Activated naive CD4-positive, alpha-beta T cell treated with anti-CD3 and anti-CD28 coated beads, Interleukin-2, amount 50 U/mL, for 16 hours (primary cell): ENCODE results near the gene ZNF668.

ENCODE experiments used
- DNase-seq: peaks from one replicate; pipeline ENCODE4 v3.0.0-alpha.2; 2020

Gene ZNF668

DNA sequence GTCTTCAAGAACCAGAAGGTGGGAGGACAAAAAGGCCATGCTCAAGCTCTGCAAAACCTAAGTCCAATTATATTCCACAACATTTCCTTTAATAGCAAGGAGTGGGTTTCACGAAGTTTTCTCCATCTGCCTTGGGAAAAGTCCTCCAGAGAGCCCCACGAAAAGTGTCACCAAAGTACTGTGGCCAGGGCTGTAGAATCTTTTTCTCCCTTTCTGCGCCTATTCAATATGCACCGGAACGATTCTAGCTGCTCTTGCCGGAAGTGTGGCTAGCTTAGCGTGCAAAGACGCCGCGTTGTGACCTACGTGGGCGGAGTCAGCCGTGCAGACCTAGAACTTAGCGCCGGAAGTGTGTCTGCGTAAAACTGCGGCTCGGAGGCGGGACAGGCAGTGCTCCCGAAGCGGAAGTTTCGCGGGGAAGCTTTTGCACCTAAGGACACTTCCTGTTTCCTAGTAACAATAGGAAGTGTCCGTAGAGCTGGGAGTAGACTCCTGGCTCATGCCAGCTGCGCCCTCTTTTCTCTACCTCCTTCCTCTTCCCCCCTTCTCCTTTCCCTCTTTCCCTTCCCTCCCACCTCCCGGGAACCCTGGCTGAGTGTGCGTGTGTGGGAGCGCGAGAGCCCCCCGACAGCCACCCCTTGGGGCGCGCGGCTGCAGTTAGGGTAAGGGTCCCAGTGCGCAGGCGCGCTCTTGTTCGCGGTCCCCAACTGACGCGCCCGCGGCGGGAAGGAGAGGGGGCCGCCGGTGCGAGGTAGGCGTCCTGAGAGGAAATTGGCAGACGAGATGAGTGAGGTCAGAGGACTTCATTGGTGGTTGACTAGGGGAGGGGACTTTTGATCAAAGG, at the start of gene ZNF668, which contains the start of gene ZNF646:
TSS of gene ZNF668 (minus strand) at position 271 of the 844 bp plus-strand sequence. CDS start 9,781 bp downstream, outside the sequence.
TSS of gene ZNF646 (plus strand) at position 453 of the 844 bp plus-strand sequence. CDS start 1,903 bp downstream, outside the sequence.
- DNase-seq, result peak; percentile 98

GRCh38 chr16:31120129-31120528, 46.1 kb upstream of the ZNF668 start:
- no peak for DNase-seq

DNA sequence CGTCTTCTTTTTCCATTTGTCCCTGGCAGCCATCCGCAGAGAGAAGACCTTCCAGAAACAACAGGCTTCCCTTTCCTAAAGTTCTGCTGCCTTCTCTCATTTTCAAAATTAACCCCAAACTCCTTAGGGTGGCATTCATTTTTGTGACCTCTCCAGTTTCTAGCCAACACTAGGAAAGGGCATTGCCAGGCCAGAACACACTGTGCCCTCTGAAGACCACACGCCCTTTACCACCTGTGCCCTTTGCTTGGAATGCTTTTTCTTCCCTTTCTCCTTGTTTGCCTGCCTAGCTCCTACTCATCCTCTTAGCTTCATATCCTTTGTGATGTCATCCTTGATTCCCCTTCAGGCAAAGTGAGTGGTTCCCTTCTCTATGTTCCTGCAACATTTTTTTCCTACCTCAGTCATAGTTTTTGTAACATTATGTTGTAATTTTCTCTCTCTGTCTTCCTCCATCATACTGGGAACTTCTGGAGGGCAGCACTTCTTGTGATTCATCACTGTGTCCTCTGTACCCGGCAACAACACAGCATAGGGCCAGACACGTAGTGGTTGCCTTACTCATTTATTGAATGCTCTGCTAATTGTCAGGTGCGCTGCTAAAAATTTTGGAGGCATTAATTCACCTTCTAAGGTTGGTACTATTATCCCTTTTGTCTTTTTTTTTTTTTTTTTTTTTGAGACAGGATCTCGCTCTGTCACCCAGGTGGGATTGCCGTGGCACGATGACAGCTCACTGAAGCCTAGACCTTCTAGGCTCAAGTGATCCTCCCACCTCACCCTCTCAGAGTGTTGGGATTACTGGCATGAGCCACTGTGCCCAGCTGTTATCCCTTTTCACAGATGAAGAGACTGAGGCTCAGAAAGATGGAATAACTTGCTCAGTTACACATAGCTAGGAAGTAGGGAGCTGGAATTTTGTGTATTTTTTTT, 44.4 kb upstream of the ZNF668 start:
- no peak for DNase-seq

DNA sequence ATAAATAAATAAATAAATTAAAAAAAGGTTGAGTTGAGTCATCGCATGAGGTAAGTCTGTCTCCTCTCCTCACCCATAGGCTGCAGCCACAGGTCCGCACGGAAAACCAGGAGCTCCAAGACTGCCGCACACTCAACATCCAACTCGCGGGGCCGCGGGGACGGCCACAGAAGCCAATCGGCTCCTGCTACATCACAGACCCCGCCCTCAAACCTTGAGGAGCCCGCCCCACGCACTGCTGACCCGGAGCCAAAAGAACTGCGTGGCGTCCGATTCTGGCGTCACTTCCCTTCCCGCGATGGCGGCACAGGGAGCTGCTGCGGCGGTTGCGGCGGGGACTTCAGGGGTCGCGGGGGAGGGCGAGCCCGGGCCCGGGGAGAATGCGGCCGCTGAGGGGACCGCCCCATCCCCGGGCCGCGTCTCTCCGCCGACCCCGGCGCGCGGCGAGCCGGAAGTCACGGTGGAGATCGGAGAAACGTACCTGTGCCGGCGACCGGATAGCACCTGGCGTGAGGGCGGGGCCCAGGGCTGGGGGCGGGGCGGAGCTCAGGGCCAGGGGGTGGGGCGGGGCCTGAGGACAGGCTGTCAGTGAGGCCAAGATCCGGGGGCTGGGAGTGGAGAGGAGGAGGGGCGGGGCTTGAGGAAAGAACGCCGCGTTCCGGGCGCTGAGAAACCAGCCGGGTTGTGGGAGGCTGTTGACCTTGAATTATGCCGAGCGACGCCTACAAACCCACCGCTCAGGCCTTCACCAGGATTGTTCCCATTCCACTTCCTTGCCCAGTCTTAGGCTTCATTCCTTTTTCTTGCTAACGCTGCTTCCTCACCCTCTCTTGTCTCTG, 43.6 kb upstream of the ZNF668 start, which contains the start of gene KAT8:
TSS of gene KAT8 (plus strand) at position 281 of the 839 bp plus-strand sequence. CDS start at position 299, 18 bp downstream.
- DNase-seq, result peak; percentile 98

- no peak for DNase-seq
These were observed 40.4 kb upstream of the ZNF668 start for GRCh38 chr16:31114468-31114867.

- no peak for DNase-seq
These were observed 39.4 kb upstream of the ZNF668 start for GRCh38 chr16:31113121-31114120.

- no peak for DNase-seq
These were observed 38.7 kb upstream of the ZNF668 start for GRCh38 chr16:31112711-31113110.

- no peak for DNase-seq
These were observed 37.9 kb upstream of the ZNF668 start for GRCh38 chr16:31111881-31112466.

GRCh38 chr16:31110106-31111034, 36.3 kb upstream of the ZNF668 start:
- DNase-seq, result no peak

DNA sequence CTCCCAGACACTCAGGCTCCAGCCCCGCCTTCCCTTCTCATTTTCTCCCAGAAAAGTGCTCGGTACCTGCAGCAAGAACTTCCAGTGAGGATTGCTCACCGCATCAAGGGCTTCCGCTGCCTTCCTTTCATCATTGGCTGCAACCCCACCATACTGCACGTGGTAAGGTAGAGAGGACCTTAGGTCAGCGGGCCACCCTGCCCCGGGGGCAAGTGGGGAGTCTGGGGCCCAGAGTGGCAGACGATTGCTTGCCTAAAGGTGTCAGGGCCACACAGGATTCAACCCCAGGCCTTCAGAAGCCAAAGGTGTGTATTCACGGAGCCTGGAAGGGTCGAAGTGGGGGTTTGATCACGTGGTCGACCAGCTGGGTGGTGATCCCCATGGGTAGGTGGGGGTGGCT, 35.6 kb upstream of the ZNF668 start:
- DNase-seq, result no peak

GRCh38 chr16:31108794-31109558, 34.9 kb upstream of the ZNF668 start:
- no peak for DNase-seq

DNA sequence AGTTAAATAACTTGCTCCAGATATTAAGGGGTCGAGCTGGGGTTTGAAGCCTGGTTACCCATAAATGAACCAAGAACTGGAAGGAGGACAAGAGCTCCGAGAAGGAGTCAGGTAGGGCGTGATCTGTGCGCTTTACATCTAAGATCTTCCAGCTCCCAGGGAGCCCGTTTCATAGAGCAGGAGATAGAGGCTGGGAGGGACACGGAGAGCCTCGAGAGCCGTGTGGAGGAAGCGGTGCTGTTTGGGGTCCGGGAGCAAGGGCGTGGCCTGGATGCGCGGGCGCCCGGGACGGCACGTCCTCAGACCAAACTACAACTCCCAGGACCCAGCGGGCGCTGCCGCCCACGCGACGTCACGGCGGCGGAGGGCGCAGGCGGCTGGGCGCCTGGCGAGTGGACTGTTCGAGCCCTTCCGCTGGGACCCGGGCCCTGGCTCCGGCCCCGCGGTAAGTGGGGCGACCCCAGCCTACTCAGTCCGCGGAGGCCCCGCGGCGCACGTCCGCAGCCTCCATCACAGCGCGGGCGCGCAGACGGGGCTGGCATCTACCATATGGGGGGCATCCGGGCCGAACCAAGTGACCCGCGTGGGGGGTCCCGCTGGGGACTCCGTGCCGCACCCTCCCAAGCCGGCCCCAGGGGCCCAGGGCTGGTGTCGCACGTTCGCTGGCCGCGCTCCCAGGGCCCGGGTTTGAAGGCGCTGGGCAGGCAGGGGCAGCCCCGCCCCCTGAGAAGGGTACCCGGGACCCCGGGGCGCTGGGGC, 34.2 kb upstream of the ZNF668 start, which contains the start of gene BCKDK:
TSS of gene BCKDK (plus strand) at position 352 of the 759 bp plus-strand sequence. CDS start 838 bp downstream, outside the sequence.
- peak; percentile 77 for DNase-seq

DNA sequence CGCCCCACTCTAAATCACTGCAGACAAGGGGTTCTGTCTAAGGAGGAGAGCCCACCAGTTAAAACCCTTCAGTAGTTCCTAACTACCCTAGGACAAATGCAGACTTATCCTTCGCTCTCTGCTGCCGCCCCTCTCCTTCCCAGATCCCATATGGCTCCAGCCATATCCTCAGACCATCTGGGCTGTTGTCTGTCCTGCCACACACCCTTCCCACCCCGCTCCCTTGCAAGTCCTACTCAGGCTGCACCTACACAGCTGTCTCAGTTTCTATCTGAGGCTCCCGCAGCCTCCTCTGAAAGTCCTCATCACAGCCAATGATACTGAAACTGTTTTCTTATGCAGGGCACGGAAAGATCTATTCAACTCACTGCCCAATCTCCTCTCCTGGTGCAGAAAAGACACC, 33.4 kb upstream of the ZNF668 start:
- no peak for DNase-seq

GRCh38 chr16:31106509-31107464, 32.7 kb upstream of the ZNF668 start:
- no peak for DNase-seq

DNA sequence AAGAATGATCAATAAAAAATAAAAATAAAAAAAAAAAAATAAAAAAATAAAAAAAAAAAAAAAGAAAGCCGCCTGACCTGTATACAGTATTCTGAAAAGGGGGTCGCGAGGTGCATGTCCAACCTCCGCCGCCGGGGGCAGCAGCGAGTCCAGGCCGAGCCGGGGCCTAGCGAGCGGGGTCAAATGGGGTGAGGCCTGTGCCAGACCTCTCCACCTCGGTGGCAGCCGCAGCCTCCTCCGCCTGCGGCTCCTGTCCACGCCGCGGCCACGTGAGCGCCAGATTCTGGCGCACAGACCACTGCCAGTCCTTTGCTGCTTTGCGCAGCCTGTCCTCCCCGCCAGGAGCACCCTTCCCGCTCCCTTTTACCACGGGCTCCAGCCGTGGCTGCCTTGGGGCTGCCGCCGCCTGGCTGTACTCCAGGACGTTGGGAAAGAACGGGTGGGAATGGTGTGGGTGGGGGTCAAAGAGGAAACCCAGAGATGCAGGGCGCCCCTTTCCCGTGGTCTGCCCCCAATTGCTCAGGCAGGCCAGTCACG, 31.7 kb upstream of the ZNF668 start:
- peak; percentile 80 for DNase-seq
